CD4-positive, CD25-positive, alpha-beta regulatory T cell (primary cell): ENCODE results near the gene GLMP. TPM values are rescaled to one million over a fixed set of nuclear protein-coding genes. Genes with fewer than 3 reads are reported as not detected.
A peak's percentile ranks its signal among the peaks of the same experiment; 100 is the strongest.

Experiments used
- ATAC-seq, 2 donors: fragments of 150-1000 bp; cut with Tn5 transposase; one replicate each; pipeline ENCODE4 v1.10.0; 2021; ENCODE audit warnings: low read depth in 2 of 2, moderate number of reproducible peaks in 2 of 2, moderate library complexity in 1 of 2
- DNase-seq, 3 donors: peaks; one replicate each; pipeline versions ENCODE4 v3.0.0 to v3.0.0-alpha.2; 2012 to 2022; ENCODE audit warnings: mixed read lengths in 1 of 3
- H3K27ac ChIP-seq: one replicate; pipeline ENCODE4 v1.7.0; 2013; ENCODE audit warnings: mild to moderate bottlenecking, low read length; ENCODE audit not compliant: insufficient read depth, poor library complexity, severe bottlenecking
- H3K27me3 ChIP-seq: one replicate; pipeline ENCODE4 v1.7.0; 2013; ENCODE audit warnings: low read length; ENCODE audit not compliant: control insufficient read depth, insufficient read depth
- H3K36me3 ChIP-seq: one replicate; pipeline ENCODE4 v1.7.0; 2013; ENCODE audit warnings: mild to moderate bottlenecking, low read length, moderate library complexity; ENCODE audit not compliant: control insufficient read depth, insufficient read depth
- H3K4me1 ChIP-seq: 2 replicates; pipeline ENCODE4 v1.7.0; 2013; ENCODE audit warnings: mild to moderate bottlenecking, low read length; ENCODE audit not compliant: insufficient read depth, control insufficient read depth, poor library complexity, severe bottlenecking
- H3K4me3 ChIP-seq: one replicate; pipeline ENCODE4 v1.7.0; 2013; ENCODE audit warnings: low read depth, mild to moderate bottlenecking, low read length, moderate library complexity
- H3K9me3 ChIP-seq, 2 experiments: 1 replicate in 1 of 2; 2 replicates in 1 of 2; pipeline ENCODE4 v1.7.0; 2013; ENCODE audit warnings: low read length in 2 of 2, mild to moderate bottlenecking in 1 of 2, moderate library complexity in 1 of 2; ENCODE audit not compliant: control insufficient read depth in 2 of 2
- H3K27ac Mint-ChIP-seq, 3 donors: one replicate each; pipeline ENCODE4 v1.8.0; 2020 to 2022; ENCODE audit warnings: mild to moderate bottlenecking in 3 of 3, mixed read lengths in 3 of 3, moderate library complexity in 2 of 3
- H3K27me3 Mint-ChIP-seq: one replicate; pipeline ENCODE4 v1.8.0; 2022; ENCODE audit warnings: mild to moderate bottlenecking, mixed read lengths
- H3K36me3 Mint-ChIP-seq: one replicate; pipeline ENCODE4 v1.8.0; 2020; ENCODE audit warnings: mixed read lengths
- H3K4me1 Mint-ChIP-seq, 4 donors: one replicate each; pipeline ENCODE4 v1.8.0; 2020 to 2022; ENCODE audit warnings: mixed read lengths in 4 of 4, mild to moderate bottlenecking in 1 of 4
- H3K4me3 Mint-ChIP-seq, 4 donors: one replicate each; pipeline ENCODE4 v1.8.0; 2020 to 2022; ENCODE audit warnings: mild to moderate bottlenecking in 4 of 4, mixed read lengths in 4 of 4, moderate library complexity in 3 of 4
- H3K9me3 Mint-ChIP-seq, 7 donors: one replicate each; pipeline ENCODE4 v1.8.0; 2020 to 2022; ENCODE audit warnings: mixed read lengths in 7 of 7, mild to moderate bottlenecking in 3 of 7, moderate library complexity in 2 of 7
- polyA plus RNA-seq, 4 donors: library from polyadenylated mRNA; unstranded; fragments of 300-500 nt; fragmentation: Illumina TruSeq; gene quantifications; one replicate each; pipeline ENCODE4 v1.2.3, GENCODE V29; 2021
- total RNA-seq: library from RNA; stranded (reverse); gene quantifications from one replicate; pipeline ENCODE4 v1.2.3, GENCODE V29; 2022

The GLMP gene
- total and polyA plus RNA-seq, 5 donors from 2014 or later: 29.8 to 45.9 (median 36.5) TPM

GRCh38 chr1:156260896-156261295 lies 34.6 kb downstream of the GLMP start:
- H3K4me1 Mint-ChIP-seq: peaks cover 0 to 3% (median under 1%) of the 10 kb centered on the region in 4 donors
- peak overlapping the region in 1 of 3 donors; percentile 71 for H3K27ac Mint-ChIP-seq
- Histone ChIP-seq H3K36me3 (peaks cover 91% of the 10 kb centered on the region), H3K4me1 (no peaks in the 10 kb centered on the region), H3K4me3 (no peak overlapping the region), H3K27me3 (no peaks in the 10 kb centered on the region), H3K27ac (no peak overlapping the region), H3K9me3 (no peaks in the 10 kb centered on the region)
- no peak for DNase-seq
- peaks cover 59% of the 10 kb centered on the region for H3K36me3 Mint-ChIP-seq
- ATAC-seq: no peak
- no peaks in the 10 kb centered on the region for H3K27me3 Mint-ChIP-seq
- no peaks in the 10 kb centered on the region for H3K9me3 Mint-ChIP-seq
- no peak overlapping the region for H3K4me3 Mint-ChIP-seq

GRCh38 chr1:156259805-156260204 lies 35.7 kb downstream of the GLMP start:
- Mint-ChIP-seq H3K27ac (peak overlapping the region in 2 of 3 donors; percentile 26 to 46), H3K9me3 (no peaks in the 10 kb centered on the region), H3K4me3 (no peak overlapping the region), H3K4me1 (peaks cover 0 to 2% (median under 1%) of the 10 kb centered on the region in 4 donors), H3K36me3 (peaks cover 54% of the 10 kb centered on the region), H3K27me3 (no peaks in the 10 kb centered on the region)
- no peaks in the 10 kb centered on the region for H3K27me3 ChIP-seq
- H3K36me3 ChIP-seq: peaks cover 84% of the 10 kb centered on the region
- ATAC-seq (no peak), DNase-seq (no peak)
- H3K9me3 ChIP-seq: no peaks in the 10 kb centered on the region
- H3K4me3 ChIP-seq: no peak overlapping the region
- no peak overlapping the region for H3K27ac ChIP-seq
- no peaks in the 10 kb centered on the region for H3K4me1 ChIP-seq

GRCh38 chr1:156258859-156259258 lies 36.6 kb downstream of the GLMP start:
- DNase-seq (no peak), ATAC-seq (no peak)
- no peaks in the 10 kb centered on the region for H3K4me1 ChIP-seq
- H3K27me3 Mint-ChIP-seq: no peaks in the 10 kb centered on the region
- peaks cover 86% of the 10 kb centered on the region for H3K36me3 ChIP-seq
- peaks cover 0 to 2% (median under 1%) of the 10 kb centered on the region in 4 donors for H3K4me1 Mint-ChIP-seq
- H3K9me3 Mint-ChIP-seq: no peaks in the 10 kb centered on the region
- H3K4me3 ChIP-seq: no peak overlapping the region
- H3K9me3 ChIP-seq: no peaks in the 10 kb centered on the region
- no peak overlapping the region for H3K4me3 Mint-ChIP-seq
- H3K36me3 Mint-ChIP-seq: peaks cover 52% of the 10 kb centered on the region
- peak overlapping the region in 1 of 3 donors; percentile 26 for H3K27ac Mint-ChIP-seq
- no peaks in the 10 kb centered on the region for H3K27me3 ChIP-seq
- H3K27ac ChIP-seq: no peak overlapping the region

GRCh38 chr1:156257711-156258110 lies 37.8 kb downstream of the GLMP start:
- no peak for ATAC-seq
- no peaks in the 10 kb centered on the region for H3K9me3 Mint-ChIP-seq
- H3K27ac Mint-ChIP-seq: peak overlapping the region in 1 of 3 donors; percentile 14
- Histone ChIP-seq H3K4me1 (no peaks in the 10 kb centered on the region), H3K36me3 (peaks cover 86% of the 10 kb centered on the region), H3K4me3 (no peak overlapping the region), H3K9me3 (no peaks in the 10 kb centered on the region), H3K27me3 (no peaks in the 10 kb centered on the region), H3K27ac (no peak overlapping the region)
- H3K27me3 Mint-ChIP-seq: no peaks in the 10 kb centered on the region
- H3K4me3 Mint-ChIP-seq: no peak overlapping the region
- no peak for DNase-seq
- peaks cover 54% of the 10 kb centered on the region for H3K36me3 Mint-ChIP-seq
- H3K4me1 Mint-ChIP-seq: peaks cover 0 to 3% (median 0%) of the 10 kb centered on the region in 4 donors

- Mint-ChIP-seq H3K27ac (peak overlapping the region in 2 of 3 donors; percentile 30 to 57), H3K9me3 (no peaks in the 10 kb centered on the region), H3K4me3 (no peak overlapping the region), H3K4me1 (peaks cover 0 to 5% (median 2%) of the 10 kb centered on the region in 4 donors), H3K36me3 (peaks cover 37% of the 10 kb centered on the region), H3K27me3 (no peaks in the 10 kb centered on the region)
- DNase-seq: no peak
- no peaks in the 10 kb centered on the region for H3K9me3 ChIP-seq
- H3K27ac ChIP-seq: no peak overlapping the region
- ATAC-seq: no peak
- H3K4me3 ChIP-seq: no peak overlapping the region
- H3K4me1 ChIP-seq: no peaks in the 10 kb centered on the region
- peaks cover 74% of the 10 kb centered on the region for H3K36me3 ChIP-seq
- no peaks in the 10 kb centered on the region for H3K27me3 ChIP-seq
Observed at GRCh38 chr1:156253634-156254033, 41.8 kb downstream of the GLMP start.

GRCh38 chr1:156251527-156251926 lies 44.0 kb downstream of the GLMP start:
- Histone ChIP-seq H3K27me3 (no peaks in the 10 kb centered on the region), H3K36me3 (peaks cover 55% of the 10 kb centered on the region), H3K9me3 (no peaks in the 10 kb centered on the region), H3K4me3 (no peak overlapping the region), H3K27ac (no peak overlapping the region), H3K4me1 (peaks cover 3% of the 10 kb centered on the region)
- DNase-seq (no peak), ATAC-seq (no peak)
- Mint-ChIP-seq H3K27ac (peak overlapping the region in 1 of 3 donors; percentile 62), H3K36me3 (peaks cover 25% of the 10 kb centered on the region), H3K27me3 (no peaks in the 10 kb centered on the region), H3K9me3 (no peaks in the 10 kb centered on the region), H3K4me1 (peaks cover 0 to 5% (median 2%) of the 10 kb centered on the region in 4 donors), H3K4me3 (no peak overlapping the region)

- Histone ChIP-seq H3K4me1 (peaks cover 21% of the 10 kb centered on the region), H3K27ac (no peak overlapping the region), H3K9me3 (no peaks in the 10 kb centered on the region), H3K4me3 (no peak overlapping the region), H3K27me3 (no peaks in the 10 kb centered on the region), H3K36me3 (peaks cover 44% of the 10 kb centered on the region)
- H3K4me1 Mint-ChIP-seq: peaks cover 0 to 15% (median 11%) of the 10 kb centered on the region in 4 donors
- no peaks in the 10 kb centered on the region for H3K27me3 Mint-ChIP-seq
- no peaks in the 10 kb centered on the region for H3K9me3 Mint-ChIP-seq
- ATAC-seq (no peak), DNase-seq (no peak)
- H3K27ac Mint-ChIP-seq: no peak overlapping the region
- peaks cover 18% of the 10 kb centered on the region for H3K36me3 Mint-ChIP-seq
- H3K4me3 Mint-ChIP-seq: peak overlapping the region in 1 of 4 donors; percentile 85
Observed at GRCh38 chr1:156249593-156249992, 45.9 kb downstream of the GLMP start.

GRCh38 chr1:156248323-156248683 lies 47.2 kb downstream of the GLMP start:
- Histone ChIP-seq H3K9me3 (no peaks in the 10 kb centered on the region), H3K4me1 (peaks cover 21% of the 10 kb centered on the region), H3K27ac (no peak overlapping the region), H3K27me3 (no peaks in the 10 kb centered on the region), H3K36me3 (peaks cover 31% of the 10 kb centered on the region), H3K4me3 (no peak overlapping the region)
- Mint-ChIP-seq H3K27ac (no peak overlapping the region), H3K4me3 (no peak overlapping the region), H3K4me1 (peaks cover 0 to 18% (median 11%) of the 10 kb centered on the region in 4 donors), H3K36me3 (peaks cover 9% of the 10 kb centered on the region), H3K9me3 (no peaks in the 10 kb centered on the region), H3K27me3 (no peaks in the 10 kb centered on the region)
- no peak for ATAC-seq
- no peak for DNase-seq
